Tibial artery (tissue), 4 donors: ENCODE results near the gene BTBD9.

Experiments used
- DNase-seq, 2 donors: peaks; one replicate each; pipeline ENCODE4 v3.0.0-alpha.2; 2019
- H3K27ac ChIP-seq, 2 donors: fragments of 200-600 bp; sonication (generic) in 1 of 2; 1 replicate in 1 of 2; 2 replicates in 1 of 2; pipeline ENCODE4 v1.5.1; 2018 to 2019; ENCODE audit warnings: mild to moderate bottlenecking in 1 of 2
- H3K27me3 ChIP-seq, 2 donors: fragments of 200-600 bp; sonication (generic) in 1 of 2; one replicate each; pipeline versions ENCODE4 v1.5.1 to v1.6.0; 2016 to 2019
- H3K36me3 ChIP-seq, 3 donors: fragments of 200-600 bp; sonication (generic) in 2 of 3; one replicate each; pipeline ENCODE4 v1.5.1; 2016 to 2019; ENCODE audit warnings: mild to moderate bottlenecking in 2 of 3
- H3K4me1 ChIP-seq, 4 donors: fragments of 200-600 bp; sonication (generic) in 2 of 4; 1 replicate in 3 of 4; 2 replicates in 1 of 4; pipeline ENCODE4 v1.5.1; 2016 to 2019
- H3K4me3 ChIP-seq, 2 donors: fragments of 200-600 bp; sonication (generic) in 1 of 2; 1 replicate in 1 of 2; 2 replicates in 1 of 2; pipeline ENCODE4 v1.5.1; 2018 to 2019; ENCODE audit warnings: mild to moderate bottlenecking in 2 of 2
- H3K9me3 ChIP-seq, 3 donors: fragments of 200-600 bp; sonication (generic) in 1 of 3; one replicate each; pipeline ENCODE4 v1.5.1; 2016 to 2019
- intact Hi-C: fragments of 100-400 bp; cut with DNase I; formaldehyde crosslinking; loops from one replicate; pipeline ENCODE4 v1.15.0; 2023; ENCODE audit warnings: low total_unique reads
- TF ChIP-seq, protein P1 (sequence below), 2 experiments: fragments of 200-600 bp in 1 of 2; fragments of 450-650 bp in 1 of 2; IDR thresholded peaks; one replicate each; pipeline ENCODE4 v1.5.1; 2017 to 2019; ENCODE audit warnings: antibody characterized with exemption in 2 of 2, mild to moderate bottlenecking in 1 of 2, moderate library complexity in 1 of 2

BTBD9 gene

GRCh38 chr6:38170666-38171355 is 468.9 kb downstream of the BTBD9 start:
- peaks cover 0 to 33% (median 0%) of the 10 kb centered on the region in 3 donors for H3K36me3 ChIP-seq
- intact Hi-C loops, result no loop called here
- H3K4me3 ChIP-seq, result no peak overlapping the region
- H3K9me3 ChIP-seq, result no peaks in the 10 kb centered on the region
- H3K27ac ChIP-seq, result no peak overlapping the region
- H3K4me1 ChIP-seq, result no peaks in the 10 kb centered on the region
- no peaks in the 10 kb centered on the region for H3K27me3 ChIP-seq
- TF ChIP-seq, protein P1, sequence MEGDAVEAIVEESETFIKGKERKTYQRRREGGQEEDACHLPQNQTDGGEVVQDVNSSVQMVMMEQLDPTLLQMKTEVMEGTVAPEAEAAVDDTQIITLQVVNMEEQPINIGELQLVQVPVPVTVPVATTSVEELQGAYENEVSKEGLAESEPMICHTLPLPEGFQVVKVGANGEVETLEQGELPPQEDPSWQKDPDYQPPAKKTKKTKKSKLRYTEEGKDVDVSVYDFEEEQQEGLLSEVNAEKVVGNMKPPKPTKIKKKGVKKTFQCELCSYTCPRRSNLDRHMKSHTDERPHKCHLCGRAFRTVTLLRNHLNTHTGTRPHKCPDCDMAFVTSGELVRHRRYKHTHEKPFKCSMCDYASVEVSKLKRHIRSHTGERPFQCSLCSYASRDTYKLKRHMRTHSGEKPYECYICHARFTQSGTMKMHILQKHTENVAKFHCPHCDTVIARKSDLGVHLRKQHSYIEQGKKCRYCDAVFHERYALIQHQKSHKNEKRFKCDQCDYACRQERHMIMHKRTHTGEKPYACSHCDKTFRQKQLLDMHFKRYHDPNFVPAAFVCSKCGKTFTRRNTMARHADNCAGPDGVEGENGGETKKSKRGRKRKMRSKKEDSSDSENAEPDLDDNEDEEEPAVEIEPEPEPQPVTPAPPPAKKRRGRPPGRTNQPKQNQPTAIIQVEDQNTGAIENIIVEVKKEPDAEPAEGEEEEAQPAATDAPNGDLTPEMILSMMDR (IDR thresholded peaks at IDR 0.05), result no peak
- DNase-seq, result no peak

GRCh38 chr6:38169977-38170526 is 469.7 kb downstream of the BTBD9 start:
- H3K9me3 ChIP-seq, result no peaks in the 10 kb centered on the region
- no peak overlapping the region for H3K27ac ChIP-seq
- no peak for DNase-seq
- no peaks in the 10 kb centered on the region for H3K4me1 ChIP-seq
- intact Hi-C loops, result no loop called here
- TF ChIP-seq, protein P1 (IDR thresholded peaks at IDR 0.05), result no peak
- H3K4me3 ChIP-seq, result no peak overlapping the region
- H3K27me3 ChIP-seq, result no peaks in the 10 kb centered on the region
- H3K36me3 ChIP-seq, result peaks cover 0 to 26% (median 0%) of the 10 kb centered on the region in 3 donors

GRCh38 chr6:38169221-38169976 is 470.3 kb downstream of the BTBD9 start:
- intact Hi-C loops, result no loop called here
- no peaks in the 10 kb centered on the region for H3K27me3 ChIP-seq
- H3K36me3 ChIP-seq, result peaks cover 0 to 19% (median 0%) of the 10 kb centered on the region in 3 donors
- H3K4me1 ChIP-seq, result no peaks in the 10 kb centered on the region
- TF ChIP-seq, protein P1 (IDR thresholded peaks at IDR 0.05), result no peak
- no peaks in the 10 kb centered on the region for H3K9me3 ChIP-seq
- DNase-seq, result no peak
- no peak overlapping the region for H3K4me3 ChIP-seq
- no peak overlapping the region for H3K27ac ChIP-seq

DNA sequence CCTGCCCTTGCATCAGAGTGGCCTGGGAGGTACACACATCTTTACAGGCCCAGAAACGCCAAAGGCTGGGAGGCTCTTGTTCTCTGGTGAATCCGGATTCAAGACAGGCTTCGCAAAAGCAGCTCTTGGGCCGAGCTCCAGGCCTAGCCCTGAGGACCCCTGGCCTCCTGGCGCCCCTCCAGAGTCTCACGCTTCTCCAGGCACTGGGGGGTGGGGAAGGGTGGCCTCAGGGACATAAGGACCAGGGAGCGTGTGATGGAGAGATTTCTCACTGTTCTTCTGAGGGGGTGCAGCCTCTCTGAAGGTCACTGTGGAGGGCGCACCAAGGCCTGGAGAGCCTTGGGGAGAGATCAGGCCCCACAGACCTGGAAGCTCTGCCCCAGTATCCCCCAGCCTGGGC is 471.0 kb downstream of the BTBD9 start:
- TF ChIP-seq, protein P1 (IDR thresholded peaks at IDR 0.05), result no peak
- Histone ChIP-seq H3K27ac (no peak overlapping the region), H3K36me3 (peaks cover 0 to 12% (median 0%) of the 10 kb centered on the region in 3 donors), H3K27me3 (no peaks in the 10 kb centered on the region), H3K4me3 (no peak overlapping the region), H3K4me1 (no peaks in the 10 kb centered on the region), H3K9me3 (no peaks in the 10 kb centered on the region)
- intact Hi-C loops, result no loop called here
- DNase-seq, result no peak

GRCh38 chr6:38168126-38168525 is 471.6 kb downstream of the BTBD9 start:
- H3K36me3 ChIP-seq, result peaks cover 0 to 6% (median 0%) of the 10 kb centered on the region in 3 donors
- DNase-seq, result no peak
- no peak overlapping the region for H3K27ac ChIP-seq
- no peaks in the 10 kb centered on the region for H3K9me3 ChIP-seq
- intact Hi-C loops, result no loop called here
- H3K27me3 ChIP-seq, result no peaks in the 10 kb centered on the region
- TF ChIP-seq, protein P1 (IDR thresholded peaks at IDR 0.05), result no peak
- H3K4me3 ChIP-seq, result no peak overlapping the region
- no peaks in the 10 kb centered on the region for H3K4me1 ChIP-seq
